ENCODE data around the gene IFNGR2.

DNA sequence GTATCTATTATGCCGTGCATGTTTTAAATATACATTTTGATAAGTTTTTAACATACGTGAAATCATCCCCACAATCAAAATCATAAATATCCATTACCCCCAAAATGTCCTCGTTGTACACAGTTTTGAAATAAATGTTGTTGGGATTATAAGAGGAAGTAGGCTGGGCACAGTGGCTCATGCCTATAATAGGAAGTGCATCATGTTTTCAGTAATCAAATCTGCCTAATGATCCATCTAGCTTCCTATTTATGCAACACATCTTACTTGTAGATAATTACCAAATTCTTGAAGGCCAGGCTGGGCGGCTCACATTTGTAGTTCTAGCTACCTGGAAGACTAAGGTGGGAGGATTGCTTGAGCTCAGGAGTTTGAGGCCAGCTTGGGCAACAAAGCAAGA lies 15.0 kb upstream of the IFNGR2 start:
- TF ChIP-seq, protein P1, sequence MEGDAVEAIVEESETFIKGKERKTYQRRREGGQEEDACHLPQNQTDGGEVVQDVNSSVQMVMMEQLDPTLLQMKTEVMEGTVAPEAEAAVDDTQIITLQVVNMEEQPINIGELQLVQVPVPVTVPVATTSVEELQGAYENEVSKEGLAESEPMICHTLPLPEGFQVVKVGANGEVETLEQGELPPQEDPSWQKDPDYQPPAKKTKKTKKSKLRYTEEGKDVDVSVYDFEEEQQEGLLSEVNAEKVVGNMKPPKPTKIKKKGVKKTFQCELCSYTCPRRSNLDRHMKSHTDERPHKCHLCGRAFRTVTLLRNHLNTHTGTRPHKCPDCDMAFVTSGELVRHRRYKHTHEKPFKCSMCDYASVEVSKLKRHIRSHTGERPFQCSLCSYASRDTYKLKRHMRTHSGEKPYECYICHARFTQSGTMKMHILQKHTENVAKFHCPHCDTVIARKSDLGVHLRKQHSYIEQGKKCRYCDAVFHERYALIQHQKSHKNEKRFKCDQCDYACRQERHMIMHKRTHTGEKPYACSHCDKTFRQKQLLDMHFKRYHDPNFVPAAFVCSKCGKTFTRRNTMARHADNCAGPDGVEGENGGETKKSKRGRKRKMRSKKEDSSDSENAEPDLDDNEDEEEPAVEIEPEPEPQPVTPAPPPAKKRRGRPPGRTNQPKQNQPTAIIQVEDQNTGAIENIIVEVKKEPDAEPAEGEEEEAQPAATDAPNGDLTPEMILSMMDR (IDR thresholded peaks at IDR 0.05): no peak
- no peak for TF ChIP-seq POLR2A (IDR thresholded peaks at IDR 0.05)

All from Peyer's patch (tissue), 4 donors.